PFSK-1 (cell line): ENCODE data around the gene HOXA5.

Source experiments
- POLR2AphosphoS5 ChIP-seq: IDR thresholded peaks from 2 replicates; pipeline ENCODE4 v1.6.1; 2012; ENCODE audit warnings: low read depth, mild to moderate bottlenecking, control low read depth, low read length, moderate library complexity
- REST ChIP-seq, 2 experiments: IDR thresholded peaks; 2 replicates each; pipeline versions ENCODE4 v1.6.1 to v1.8.0; 2011 to 2012; ENCODE audit warnings: low read depth in 2 of 2, low read length in 2 of 2, control low read depth in 1 of 2, inconsistent platforms in 1 of 2, mild to moderate bottlenecking in 1 of 2, moderate library complexity in 1 of 2; ENCODE audit not compliant: insufficient read depth in 1 of 2
- SIN3A ChIP-seq: IDR thresholded peaks from 2 replicates; pipeline ENCODE4 v1.6.1; 2012; ENCODE audit warnings: mild to moderate bottlenecking, low read length, moderate library complexity, borderline replicate concordance; ENCODE audit not compliant: insufficient read depth

- no peak for TF ChIP-seq POLR2AphosphoS5
- TF ChIP-seq SIN3A: no peak
- TF ChIP-seq REST (IDR thresholded peaks at IDR 0.05; ENCODE audit: insufficient read depth in 1 of 2, low read depth in 2 of 2, low read length in 2 of 2): no peak
These were observed 50.1 kb downstream of the HOXA5 start for GRCh38 chr7:27093184-27093895.
